Pancreas (tissue), 10 donors: ENCODE data around the gene NEGR1. TPM values are rescaled to one million over a fixed set of nuclear protein-coding genes. Genes with fewer than 3 reads are reported as not detected.
A peak's percentile ranks its signal among the peaks of the same experiment; 100 is the strongest.

ENCODE experiments used
- ATAC-seq, 4 donors: fragments of 200-7000 bp; cut with Tn5 transposase; one replicate each; pipeline versions ENCODE4 v1.8.0 to v1.9.1; 2020; ENCODE audit warnings: mild to moderate bottlenecking in 4 of 4, moderate library complexity in 4 of 4
- DNase-seq, 6 donors: peaks; one replicate each; pipeline ENCODE4 v3.0.0-alpha.2; 2020
- FAIRE-seq: peaks from 2 replicates; lab custom pipeline; 2012; peaks lifted over from hg19 to GRCh38; lab: Jason Lieb, UNC
- H3K27ac ChIP-seq, 4 donors: fragments of 200-600 bp; sonication (generic); 1 replicate in 3 of 4; 2 replicates in 1 of 4; pipeline versions ENCODE4 v1.5.0 to v1.8.0; 2020
- H3K27me3 ChIP-seq, 4 donors: fragments of 200-600 bp; one replicate each; pipeline ENCODE4 v1.8.0; 2021
- H3K36me3 ChIP-seq, 3 donors: fragments of 200-600 bp; sonication (generic) in 1 of 3; one replicate each; pipeline versions ENCODE4 v1.5.0 to v1.8.0; 2020 to 2021
- H3K4me1 ChIP-seq, 3 donors: fragments of 200-600 bp; one replicate each; pipeline ENCODE4 v1.8.0; 2021
- H3K4me3 ChIP-seq, 4 donors: fragments of 200-600 bp; sonication (generic) in 2 of 4; one replicate each; pipeline versions ENCODE4 v1.5.0 to v1.8.0; 2020 to 2021
- H3K9me3 ChIP-seq, 4 donors: fragments of 200-600 bp; one replicate each; pipeline ENCODE4 v1.8.0; 2021
- CTCF ChIP-seq, 4 donors: fragments of 200-600 bp; sonication (generic) in 3 of 4; IDR thresholded peaks; one replicate each; pipeline versions ENCODE4 v1.5.0 to v1.8.0; 2021; ENCODE audit warnings: antibody characterized with exemption in 4 of 4
- WGBS, 2 donors: extraction: QIAGEN DNeasy Blood & Tissue Kit; methylation state at CpG; one replicate each; pipeline ENCODE4 v1.1.7; 2013; 5-methylcytosine and 5-hydroxymethylcytosine counted together
- intact Hi-C, 3 donors: fragments of 100-400 bp; cut with DNase I; formaldehyde crosslinking; loops; one replicate each; pipeline versions ENCODE4 v1.11.1 to v1.14.2; 2022
- polyA plus RNA-seq, 2 donors: library from polyadenylated mRNA; stranded (reverse); fragments of 200-250 nt; gene quantifications; one replicate each; pipeline ENCODE4 v1.2.3, GENCODE V29; 2013
- total RNA-seq, 6 donors: library from RNA; stranded (reverse); fragmentation: NEBNext Ultra II Directional in 4 of 6; extraction: Animal tissue kit (Norgen Biotek cat#: 25700) in 4 of 6; gene quantifications; one replicate each; pipeline versions ENCODE4 v1.2.1 to v1.2.4, GENCODE V29; 2021 to 2023
- donor health status: healthy with polysubstance abuse.
- donor health status: DM: no; HTN: no; CAD: no; lungs with moderate emphysema.
- donor health status: DM: no; HTN: no; CAD: no.
- donor health status: control.
- donor health status: control.
- donor health status: Bipolar disorder and iron deficiency.
- donor health status: DM: yes; HTN: yes; CAD: no.
- donor health status: DM: no; HTN: no; CAD: no.
- donor health status: DM: no; HTN: no; CAD: no.
- donor health status: DM: yes; HTN: yes; CAD: no.

The NEGR1 gene
- total and polyA plus RNA-seq, 8 donors, result 1.2 to 9.3 (median 3.4) TPM

- WGBS, 2 donors, result 68 to 80% methylated on average over 4 of the region's 4 CpGs
- Histone ChIP-seq H3K27me3 (peaks cover 0 to 3% (median 0%) of the 10 kb centered on the region in 4 donors), H3K4me3 (no peak overlapping the region), H3K9me3 (no peaks in the 10 kb centered on the region), H3K27ac (no peak overlapping the region), H3K36me3 (no peaks in the 10 kb centered on the region), H3K4me1 (no peaks in the 10 kb centered on the region)
- no peak for FAIRE-seq
- intact Hi-C loops, result no loop called here
- no peak for DNase-seq
- no peak for TF ChIP-seq CTCF (IDR thresholded peaks at IDR 0.05)
- ATAC-seq, result no peak
Observed at GRCh38 chr1:72097851-72098570, 184.3 kb downstream of the NEGR1 start.

GRCh38 chr1:72094209-72094608 lies 188.1 kb downstream of the NEGR1 start:
- no peaks in the 10 kb centered on the region for H3K27me3 ChIP-seq
- H3K36me3 ChIP-seq, result no peaks in the 10 kb centered on the region
- ATAC-seq, result no peak
- H3K4me3 ChIP-seq, result no peak overlapping the region
- intact Hi-C loops, result no loop called here
- no peak overlapping the region for H3K27ac ChIP-seq
- no peak for FAIRE-seq
- no peak for TF ChIP-seq CTCF (IDR thresholded peaks at IDR 0.05)
- DNase-seq, result no peak
- H3K9me3 ChIP-seq, result no peaks in the 10 kb centered on the region
- 38 to 52% methylated on average over 2 of the region's 2 CpGs for WGBS, 2 donors
- H3K4me1 ChIP-seq, result no peaks in the 10 kb centered on the region

GRCh38 chr1:72086394-72086793 lies 195.9 kb downstream of the NEGR1 start:
- Histone ChIP-seq H3K27ac (no peak overlapping the region), H3K9me3 (no peaks in the 10 kb centered on the region), H3K4me1 (no peaks in the 10 kb centered on the region), H3K4me3 (no peak overlapping the region), H3K27me3 (no peaks in the 10 kb centered on the region), H3K36me3 (no peaks in the 10 kb centered on the region)
- peak; percentile 80 for FAIRE-seq
- TF ChIP-seq CTCF (IDR thresholded peaks at IDR 0.05), result no peak
- ATAC-seq, result no peak
- WGBS, 2 donors, result 40 to 54% methylated on average over 3 of the region's 3 CpGs
- DNase-seq, result no peak
- intact Hi-C loops, result no loop called here

- DNase-seq (no peak), ATAC-seq (no peak), FAIRE-seq (no peak)
- Histone ChIP-seq H3K9me3 (no peaks in the 10 kb centered on the region), H3K4me3 (no peak overlapping the region), H3K4me1 (no peaks in the 10 kb centered on the region), H3K27me3 (no peaks in the 10 kb centered on the region), H3K27ac (no peak overlapping the region), H3K36me3 (no peaks in the 10 kb centered on the region)
- intact Hi-C loops, result no loop called here
- no peak for TF ChIP-seq CTCF (IDR thresholded peaks at IDR 0.05)
Observed at GRCh38 chr1:72075425-72075824, 206.9 kb downstream of the NEGR1 start.

- H3K4me3 ChIP-seq, result no peak overlapping the region
- H3K27ac ChIP-seq, result no peak overlapping the region
- no peaks in the 10 kb centered on the region for H3K36me3 ChIP-seq
- H3K27me3 ChIP-seq, result no peaks in the 10 kb centered on the region
- 60 to 73% methylated on average over 7 of the region's 7 CpGs for WGBS, 2 donors
- FAIRE-seq (no peak), DNase-seq (no peak), ATAC-seq (no peak)
- TF ChIP-seq CTCF (IDR thresholded peaks at IDR 0.05), result no peak
- intact Hi-C loops, result no loop called here
- no peaks in the 10 kb centered on the region for H3K4me1 ChIP-seq
- no peaks in the 10 kb centered on the region for H3K9me3 ChIP-seq
Observed at GRCh38 chr1:72066431-72066830, 215.9 kb downstream of the NEGR1 start.
